ENCODE data around the gene SLC38A10.

The SLC38A10 gene

GRCh38 chr17:81277946-81278693 is 17.0 kb downstream of the SLC38A10 start:
- no peak for DNase-seq (ENCODE audit: low read depth)

- DNase-seq (ENCODE audit: low read depth): no peak
Observed at GRCh38 chr17:81277421-81277820, 17.7 kb downstream of the SLC38A10 start.

GRCh38 chr17:81276781-81277180 is 18.3 kb downstream of the SLC38A10 start:
- no peak for DNase-seq (ENCODE audit: low read depth)

- no peak for DNase-seq (ENCODE audit: low read depth)
Observed at GRCh38 chr17:81274471-81274855, 20.6 kb downstream of the SLC38A10 start.

DNA sequence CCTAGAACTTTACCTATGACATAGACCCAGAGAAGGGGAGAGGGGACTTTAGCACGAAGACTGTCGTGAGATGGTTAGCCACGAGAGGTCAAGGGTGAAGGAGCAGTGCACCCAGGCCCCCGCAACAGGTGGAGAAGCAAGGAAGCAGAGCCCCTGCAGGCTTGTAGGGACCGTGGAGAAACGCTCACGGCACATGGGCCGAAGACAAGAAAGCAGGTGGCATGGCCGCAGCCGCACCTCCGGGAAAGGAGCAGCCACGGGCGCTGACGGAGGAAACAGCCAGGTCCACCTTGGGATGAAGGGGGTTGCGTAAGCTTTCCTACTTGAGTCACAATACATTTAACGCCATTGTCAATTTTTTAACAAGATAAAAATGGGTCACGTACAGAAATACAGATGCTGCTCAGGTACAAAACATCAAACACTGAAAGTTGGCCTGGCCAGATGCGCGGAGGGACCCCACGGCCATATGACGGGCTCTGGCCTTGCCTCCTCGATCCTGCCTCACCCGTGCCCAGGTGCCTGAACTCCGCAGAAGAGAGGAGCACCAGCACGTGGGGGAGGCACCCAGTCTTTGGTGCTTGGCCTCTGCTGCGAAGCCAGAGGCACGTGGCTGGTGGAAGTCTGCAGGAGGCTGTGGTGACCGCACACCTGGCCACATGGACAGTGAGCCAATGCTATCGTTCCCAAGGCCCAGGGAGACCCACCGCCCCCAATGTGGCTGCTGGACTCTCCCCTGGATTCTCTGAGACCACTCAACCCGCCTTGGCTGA is 21.2 kb downstream of the SLC38A10 start:
- no peak for DNase-seq (ENCODE audit: low read depth)

DNA sequence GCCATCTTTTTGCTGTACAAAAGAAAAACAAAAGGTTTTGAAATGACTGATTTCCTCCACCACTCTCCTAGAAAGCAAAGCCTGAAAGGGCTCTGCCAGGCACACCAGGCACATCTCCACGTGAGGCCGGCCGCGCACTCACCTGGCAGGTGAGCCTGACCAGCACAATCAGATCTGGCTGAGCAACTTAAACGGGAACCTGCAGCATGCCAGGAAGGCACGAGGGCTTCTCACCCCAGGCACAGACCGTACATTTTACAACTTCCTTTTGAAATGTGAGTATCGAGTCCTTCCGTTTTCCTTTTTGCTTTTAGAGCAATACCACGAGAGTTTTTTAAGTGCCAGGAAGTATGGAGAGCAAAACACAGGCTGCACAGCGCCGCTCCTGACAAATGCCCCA is 22.5 kb downstream of the SLC38A10 start:
- DNase-seq (ENCODE audit: low read depth): no peak

GRCh38 chr17:81271226-81271625 is 23.9 kb downstream of the SLC38A10 start:
- DNase-seq (ENCODE audit: low read depth): no peak

DNA sequence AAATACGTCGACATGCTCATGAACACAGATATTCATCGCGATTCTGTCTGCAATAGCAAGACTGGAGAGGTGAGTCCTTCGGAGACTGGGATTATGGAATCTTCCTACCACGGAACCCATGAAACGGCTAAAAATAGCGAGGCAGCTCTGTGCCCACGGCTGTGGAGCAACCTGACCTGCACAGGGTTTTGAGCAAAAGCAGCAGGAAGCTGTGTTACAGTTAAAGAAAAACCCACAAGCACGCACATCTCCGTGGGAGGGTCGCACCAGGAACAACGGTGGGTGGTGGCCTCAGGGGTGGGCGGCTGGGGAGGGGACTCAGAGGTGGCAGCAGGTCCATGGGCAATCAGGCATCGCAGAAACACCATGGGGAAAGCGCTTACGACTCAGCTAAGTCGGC is 24.8 kb downstream of the SLC38A10 start:
- DNase-seq (ENCODE audit: low read depth): no peak

- no peak for DNase-seq (ENCODE audit: low read depth)
Observed at GRCh38 chr17:81267390-81268067, 27.6 kb downstream of the SLC38A10 start.

DNA sequence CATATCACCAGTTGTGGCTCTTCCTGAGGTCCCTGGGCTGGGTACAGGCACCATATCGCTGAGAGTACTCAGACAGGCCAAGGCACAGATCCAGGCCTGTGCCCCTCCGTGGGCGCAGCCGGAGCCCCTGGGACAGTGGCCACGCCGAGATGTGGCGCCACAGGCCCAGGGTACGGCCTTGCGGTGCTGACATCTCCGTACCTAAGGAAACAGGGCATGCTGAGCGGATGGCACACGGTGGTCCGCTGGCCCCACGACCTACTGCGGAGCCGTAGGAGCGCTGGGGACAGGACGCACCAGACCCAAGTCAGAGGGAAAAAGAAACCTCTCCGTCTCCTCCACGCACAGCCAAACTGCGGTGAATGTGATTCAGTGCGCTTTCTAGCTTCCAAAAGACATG is 29.5 kb downstream of the SLC38A10 start:
- DNase-seq (ENCODE audit: low read depth): no peak

DNA sequence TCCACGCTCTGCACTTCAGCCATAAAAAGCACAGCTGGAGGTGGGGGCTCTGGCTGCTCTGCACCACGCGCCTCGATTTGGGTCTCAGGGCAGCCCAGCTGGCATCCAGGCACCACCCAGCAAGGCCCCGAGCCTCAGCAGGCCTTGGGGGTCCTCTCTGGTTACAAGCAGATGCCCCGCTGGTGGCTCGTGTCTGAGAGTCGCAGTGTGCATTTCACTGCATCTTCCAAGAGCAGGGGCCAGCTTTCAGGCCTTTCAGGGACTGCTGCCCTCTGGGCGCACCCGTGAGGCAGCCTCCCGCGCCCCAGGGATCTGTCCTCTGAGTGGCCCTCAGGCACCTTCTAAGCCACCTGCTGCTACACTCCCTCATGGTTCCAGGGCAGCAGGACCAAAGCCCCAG is 30.5 kb downstream of the SLC38A10 start:
- DNase-seq (ENCODE audit: low read depth): no peak

- no peak for DNase-seq (ENCODE audit: low read depth)
Observed at GRCh38 chr17:81263371-81264181, 31.5 kb downstream of the SLC38A10 start.

GRCh38 chr17:81261582-81262336 is 33.3 kb downstream of the SLC38A10 start:
- no peak for DNase-seq (ENCODE audit: low read depth)

DNA sequence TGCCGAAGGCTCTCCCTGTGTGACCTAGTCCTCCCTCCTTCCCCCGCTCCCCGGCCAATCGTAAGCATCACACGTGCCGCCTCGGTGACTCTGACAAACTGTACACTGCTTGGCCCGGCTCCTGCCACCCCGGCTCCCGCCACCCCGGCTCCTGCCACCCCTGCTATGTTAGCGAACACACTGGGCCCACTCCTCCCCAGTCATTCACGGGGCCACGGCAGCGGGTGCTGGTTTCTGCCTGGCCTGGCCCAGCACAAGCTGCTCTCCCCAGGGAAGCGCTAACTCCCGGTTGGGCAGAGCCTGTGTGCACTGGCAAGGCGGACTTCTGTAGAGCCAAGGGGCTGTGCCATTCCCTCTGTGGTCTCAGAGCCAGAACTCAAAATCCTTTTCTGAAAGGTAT is 34.0 kb downstream of the SLC38A10 start:
- no peak for DNase-seq (ENCODE audit: low read depth)

DNA sequence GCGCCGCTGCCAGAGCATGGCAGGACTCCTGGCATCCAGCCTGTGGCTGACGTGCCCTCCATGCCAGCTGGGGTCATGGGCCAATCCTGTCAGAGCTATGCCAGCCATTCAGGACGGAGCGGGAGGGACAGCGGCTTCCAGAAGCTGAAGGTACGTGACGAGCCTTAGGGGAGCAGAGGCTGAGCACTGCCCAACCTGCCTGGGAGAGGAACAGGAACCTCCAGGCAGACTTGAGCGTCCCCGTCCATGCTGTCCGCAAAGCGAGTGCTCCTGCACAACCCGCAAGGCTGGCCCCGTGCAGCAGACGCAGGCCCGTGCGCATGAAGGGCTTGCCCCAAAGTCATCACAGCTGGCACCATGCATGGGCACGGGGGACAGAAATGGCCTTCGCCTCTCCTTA is 34.5 kb downstream of the SLC38A10 start:
- DNase-seq (ENCODE audit: low read depth): no peak

- DNase-seq (ENCODE audit: low read depth): no peak
Observed at GRCh38 chr17:81260171-81260570, 34.9 kb downstream of the SLC38A10 start.

- no peak for DNase-seq (ENCODE audit: low read depth)
Observed at GRCh38 chr17:81259058-81259605, 36.0 kb downstream of the SLC38A10 start.

- DNase-seq (ENCODE audit: low read depth): no peak
Observed at GRCh38 chr17:81258292-81258691, 36.8 kb downstream of the SLC38A10 start.

DNA sequence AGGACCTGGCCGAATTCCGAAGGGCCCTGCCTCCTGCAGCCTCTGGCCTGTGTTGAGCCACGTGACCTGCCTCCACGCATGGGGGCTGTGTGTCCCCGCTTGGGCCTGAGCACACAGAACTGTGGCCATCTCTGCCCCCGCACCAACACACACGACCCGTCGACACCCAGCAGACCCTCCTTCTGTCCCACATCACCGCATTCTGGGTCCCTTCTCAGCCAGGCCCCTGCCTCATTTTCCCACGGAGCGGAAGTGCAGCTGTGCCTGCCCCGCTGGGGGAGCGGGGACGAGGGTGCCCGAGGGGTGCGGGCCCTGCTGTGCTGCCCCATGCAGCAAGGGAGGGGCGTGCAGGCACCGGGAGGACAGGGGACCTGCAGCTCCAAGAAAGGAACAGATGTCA is 37.6 kb downstream of the SLC38A10 start:
- no peak for DNase-seq (ENCODE audit: low read depth)

- DNase-seq (ENCODE audit: low read depth): no peak
Observed at GRCh38 chr17:81256616-81257015, 38.5 kb downstream of the SLC38A10 start.
